Chondrocyte (in vitro differentiated cells): ENCODE data around the gene STAT6. TPM values are rescaled to one million over a fixed set of nuclear protein-coding genes. Genes with fewer than 3 reads are reported as not detected.

Source experiments
- DNase-seq: peaks from one replicate; pipeline ENCODE4 v3.0.0; 2021; ENCODE audit warnings: mixed read lengths, low spot score
- H3K27ac Mint-ChIP-seq: one replicate; pipeline ENCODE4 v1.8.0; 2021; ENCODE audit warnings: mild to moderate bottlenecking, moderate library complexity, mixed read lengths; ENCODE audit not compliant: unreplicated experiment
- H3K27me3 Mint-ChIP-seq: 2 replicates; pipeline ENCODE4 v1.8.0; 2021; ENCODE audit warnings: low read depth, mixed read lengths
- H3K36me3 Mint-ChIP-seq: 2 replicates; pipeline ENCODE4 v1.8.0; 2021; ENCODE audit warnings: low read depth, mixed read lengths
- H3K4me1 Mint-ChIP-seq: 2 replicates; pipeline ENCODE4 v1.8.0; 2021; ENCODE audit warnings: low read depth, mild to moderate bottlenecking, mixed read lengths
- H3K4me3 Mint-ChIP-seq: one replicate; pipeline ENCODE4 v1.8.0; 2021; ENCODE audit warnings: mild to moderate bottlenecking, moderate library complexity, mixed read lengths; ENCODE audit not compliant: unreplicated experiment
- H3K9me3 Mint-ChIP-seq: 2 replicates; pipeline ENCODE4 v1.8.0; 2021; ENCODE audit warnings: low read depth, mixed read lengths
- total RNA-seq: library from RNA; stranded (reverse); gene quantifications from 3 replicates; pipeline ENCODE4 v1.2.1, GENCODE V29; 2021
- TF ChIP-seq, protein P1 (sequence below): fragments of 200-600 bp; sonication (generic); IDR thresholded peaks from 2 replicates; pipeline ENCODE4 v1.5.0; 2021; ENCODE audit warnings: antibody characterized with exemption, mild to moderate bottlenecking, moderate library complexity

Gene STAT6
- total RNA-seq, 1 donor from 2014 or later = 89.4 TPM

DNA sequence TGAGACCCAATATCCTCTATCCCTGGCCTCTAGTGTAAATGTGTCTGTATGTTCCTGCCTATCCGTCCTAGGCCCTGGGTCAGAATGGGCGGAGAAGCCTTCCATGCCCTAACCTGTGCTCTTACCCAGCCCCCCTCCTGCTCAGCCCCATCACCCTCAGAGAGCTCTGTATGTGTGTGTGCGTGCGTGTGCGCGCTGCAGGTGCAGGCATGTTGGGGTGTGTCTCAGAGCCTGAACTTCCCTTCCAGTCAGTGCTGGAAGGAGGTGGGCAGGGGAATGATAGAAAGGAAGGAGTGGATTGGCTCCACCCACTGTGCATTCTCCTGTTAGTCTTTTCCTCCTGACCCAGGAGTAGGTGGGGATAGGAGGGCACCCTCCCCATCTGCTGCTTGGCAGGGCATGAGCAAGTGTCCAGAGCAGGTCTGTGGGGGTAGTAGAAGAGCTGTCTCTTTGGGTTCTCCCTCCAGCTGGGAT, 15.0 kb downstream of the STAT6 start:
- Mint-ChIP-seq H3K27ac (peak overlapping the region; percentile 74), H3K9me3 (no peaks in the 10 kb centered on the region), H3K4me1 (peaks cover 38% of the 10 kb centered on the region), H3K4me3 (no peak overlapping the region), H3K27me3 (no peaks in the 10 kb centered on the region), H3K36me3 (peaks cover 16% of the 10 kb centered on the region)
- no peak for DNase-seq
- TF ChIP-seq, protein P1, sequence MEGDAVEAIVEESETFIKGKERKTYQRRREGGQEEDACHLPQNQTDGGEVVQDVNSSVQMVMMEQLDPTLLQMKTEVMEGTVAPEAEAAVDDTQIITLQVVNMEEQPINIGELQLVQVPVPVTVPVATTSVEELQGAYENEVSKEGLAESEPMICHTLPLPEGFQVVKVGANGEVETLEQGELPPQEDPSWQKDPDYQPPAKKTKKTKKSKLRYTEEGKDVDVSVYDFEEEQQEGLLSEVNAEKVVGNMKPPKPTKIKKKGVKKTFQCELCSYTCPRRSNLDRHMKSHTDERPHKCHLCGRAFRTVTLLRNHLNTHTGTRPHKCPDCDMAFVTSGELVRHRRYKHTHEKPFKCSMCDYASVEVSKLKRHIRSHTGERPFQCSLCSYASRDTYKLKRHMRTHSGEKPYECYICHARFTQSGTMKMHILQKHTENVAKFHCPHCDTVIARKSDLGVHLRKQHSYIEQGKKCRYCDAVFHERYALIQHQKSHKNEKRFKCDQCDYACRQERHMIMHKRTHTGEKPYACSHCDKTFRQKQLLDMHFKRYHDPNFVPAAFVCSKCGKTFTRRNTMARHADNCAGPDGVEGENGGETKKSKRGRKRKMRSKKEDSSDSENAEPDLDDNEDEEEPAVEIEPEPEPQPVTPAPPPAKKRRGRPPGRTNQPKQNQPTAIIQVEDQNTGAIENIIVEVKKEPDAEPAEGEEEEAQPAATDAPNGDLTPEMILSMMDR = no peak

DNA sequence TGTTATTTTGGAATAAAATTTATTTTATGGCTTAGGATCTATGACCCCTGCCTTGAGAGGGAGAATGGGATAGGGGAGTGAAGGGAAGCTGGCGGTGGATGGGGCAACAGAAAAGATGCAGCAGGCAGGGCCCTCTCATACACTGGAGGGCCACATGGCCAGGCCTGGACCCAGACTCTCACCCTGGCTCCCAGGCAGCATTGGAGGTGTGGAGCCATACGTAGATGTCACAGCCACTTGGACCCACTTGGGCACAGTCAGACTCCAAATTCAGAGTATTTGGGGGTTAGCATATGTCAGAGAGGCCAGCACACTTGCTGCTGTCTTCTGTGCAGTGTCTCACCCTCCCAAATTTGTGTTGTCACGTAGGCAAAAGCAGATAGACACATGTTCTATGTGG, 15.7 kb downstream of the STAT6 start:
- Mint-ChIP-seq H3K27ac (peak overlapping the region; percentile 57), H3K9me3 (no peaks in the 10 kb centered on the region), H3K4me1 (peaks cover 45% of the 10 kb centered on the region), H3K4me3 (no peak overlapping the region), H3K36me3 (peaks cover 19% of the 10 kb centered on the region), H3K27me3 (no peaks in the 10 kb centered on the region)
- DNase-seq = no peak
- TF ChIP-seq, protein P1 = no peak

DNA sequence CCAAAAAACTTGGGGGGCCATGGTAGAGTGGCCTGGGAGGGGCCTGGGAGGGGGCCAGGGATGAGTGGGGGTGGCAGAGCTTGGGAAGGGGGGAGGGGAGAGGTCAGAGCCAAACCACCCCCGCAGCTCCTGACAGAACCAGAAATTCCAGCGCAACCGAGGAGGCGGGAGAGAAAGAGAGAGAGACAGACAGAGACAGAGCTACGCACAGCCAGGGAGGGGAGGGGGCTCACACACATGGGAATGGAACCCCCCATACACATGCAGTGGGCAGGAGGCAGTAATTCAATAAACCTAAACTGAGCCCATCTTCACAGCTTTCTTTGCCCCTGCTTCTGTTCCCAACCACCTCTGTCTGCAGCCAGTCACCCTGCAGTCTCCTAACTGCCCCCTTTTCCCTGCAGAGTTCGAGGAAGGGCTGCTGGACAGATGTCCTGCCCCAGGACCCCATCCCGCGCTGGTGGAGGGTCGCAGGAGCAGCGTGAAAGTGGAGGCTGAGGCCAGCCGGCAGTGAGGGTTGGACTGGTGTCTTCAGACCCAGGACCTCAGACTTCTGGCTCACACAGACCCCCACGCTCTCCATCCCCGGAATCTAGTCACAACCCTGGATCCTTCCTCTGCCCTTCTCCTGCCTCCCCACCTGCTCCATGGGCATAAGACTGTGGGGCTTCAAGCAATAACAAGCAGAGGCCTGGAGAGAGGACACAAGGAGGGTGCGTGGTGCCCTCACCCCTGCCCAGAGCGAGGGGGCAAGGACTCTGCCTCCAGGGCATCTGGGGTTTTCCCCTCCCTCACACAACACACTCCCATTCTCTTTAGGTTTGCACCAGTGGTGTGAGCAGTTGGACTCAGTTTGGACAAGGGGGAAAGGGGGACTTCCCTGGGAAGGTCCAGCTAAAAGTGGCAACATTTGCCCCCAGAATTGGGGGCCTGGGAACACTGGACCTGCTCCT, 16.7 kb downstream of the STAT6 start:
- peaks cover 17% of the 10 kb centered on the region for H3K36me3 Mint-ChIP-seq
- H3K4me3 Mint-ChIP-seq = no peak overlapping the region
- peak overlapping the region; percentile 93 for H3K27ac Mint-ChIP-seq
- H3K9me3 Mint-ChIP-seq = no peaks in the 10 kb centered on the region
- H3K27me3 Mint-ChIP-seq = no peaks in the 10 kb centered on the region
- TF ChIP-seq, protein P1 = no peak
- no peak for DNase-seq
- H3K4me1 Mint-ChIP-seq = peaks cover 51% of the 10 kb centered on the region

DNA sequence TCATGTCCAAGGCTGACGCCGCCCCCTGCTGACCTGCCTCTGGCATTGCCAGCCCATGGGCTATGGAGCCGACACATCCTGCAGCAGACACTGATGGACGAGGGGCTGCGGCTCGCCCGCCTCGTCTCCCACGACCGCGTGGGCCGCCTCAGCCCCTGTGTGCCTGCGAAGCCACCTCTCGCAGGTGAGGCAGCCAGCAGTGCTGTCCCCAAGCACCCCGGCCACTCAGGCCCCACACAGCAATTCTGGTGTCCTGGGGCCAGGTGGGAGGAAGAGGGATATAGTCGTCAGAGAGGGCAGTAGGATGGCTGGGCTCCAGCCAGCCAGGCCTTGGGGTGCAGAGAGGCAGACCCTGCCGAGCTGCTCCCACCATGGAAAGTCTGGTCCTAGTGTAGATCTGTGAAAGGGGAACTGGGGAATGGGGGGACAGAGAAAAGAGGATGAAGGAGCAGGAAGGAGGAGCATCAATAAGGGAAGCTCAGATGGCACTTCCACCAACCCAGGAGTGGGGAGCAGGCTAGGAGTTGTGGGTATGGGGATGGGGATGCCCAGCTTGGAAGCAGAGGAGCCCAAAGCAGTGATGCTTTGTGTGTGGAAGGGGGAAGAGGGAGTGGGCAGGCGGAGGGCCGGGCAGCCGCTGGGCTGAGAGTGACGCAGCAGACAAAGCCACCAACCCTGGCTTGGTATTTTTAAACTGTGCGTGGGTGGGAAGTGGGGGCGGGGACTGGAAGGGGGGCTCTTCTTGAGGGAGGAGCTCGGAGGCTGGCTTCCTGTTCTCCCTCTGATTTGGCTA, 17.6 kb downstream of the STAT6 start:
- DNase-seq = no peak
- Mint-ChIP-seq H3K4me3 (peak overlapping the region; percentile 42), H3K36me3 (peaks cover 16% of the 10 kb centered on the region), H3K27ac (peak overlapping the region; percentile 93), H3K27me3 (no peaks in the 10 kb centered on the region), H3K4me1 (peaks cover 51% of the 10 kb centered on the region), H3K9me3 (no peaks in the 10 kb centered on the region)
- TF ChIP-seq, protein P1 = peak; percentile 79

DNA sequence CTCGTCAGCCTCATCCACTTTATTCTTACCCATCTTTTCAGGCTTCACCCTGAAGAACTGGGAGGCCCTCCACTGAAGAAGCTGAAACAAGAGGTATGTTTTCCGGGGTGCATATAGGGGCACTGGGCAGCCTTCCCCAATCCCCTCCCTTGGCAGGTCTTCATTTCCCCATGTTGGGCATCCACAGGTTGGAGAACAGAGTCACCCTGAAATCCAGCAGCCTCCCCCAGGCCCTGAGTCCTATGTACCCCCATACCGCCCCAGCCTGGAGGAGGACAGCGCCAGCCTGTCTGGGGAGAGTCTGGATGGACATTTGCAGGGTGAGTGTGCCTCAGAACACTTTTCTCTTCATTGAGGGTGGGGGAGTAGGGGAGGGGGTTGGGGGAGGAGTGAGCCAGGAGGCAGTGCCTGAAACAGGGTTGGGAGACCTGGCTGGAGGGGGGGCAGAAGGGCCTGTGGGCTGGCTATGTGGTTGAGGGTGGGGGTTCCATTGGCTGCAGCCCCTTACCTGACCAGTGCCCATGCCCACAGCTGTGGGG, 18.2 kb downstream of the STAT6 start:
- Mint-ChIP-seq H3K27ac (peak overlapping the region; percentile 74), H3K4me1 (peaks cover 55% of the 10 kb centered on the region), H3K36me3 (peaks cover 16% of the 10 kb centered on the region), H3K9me3 (no peaks in the 10 kb centered on the region), H3K4me3 (no peak overlapping the region), H3K27me3 (no peaks in the 10 kb centered on the region)
- TF ChIP-seq, protein P1 = no peak
- DNase-seq = no peak
